Measurements from ENCODE around the gene SPON1. TPM values are rescaled to one million over a fixed set of nuclear protein-coding genes. Genes with fewer than 3 reads are reported as not detected.
"Not testable (repeated sequence)": the region's sequence is repeated elsewhere in the genome, so short reads cannot be mapped to it uniquely, and the experiment has no call there.

The SPON1 gene
- total and polyA plus RNA-seq, 4 donors = 0.72 to 4.9 (median 1.2) TPM

DNA sequence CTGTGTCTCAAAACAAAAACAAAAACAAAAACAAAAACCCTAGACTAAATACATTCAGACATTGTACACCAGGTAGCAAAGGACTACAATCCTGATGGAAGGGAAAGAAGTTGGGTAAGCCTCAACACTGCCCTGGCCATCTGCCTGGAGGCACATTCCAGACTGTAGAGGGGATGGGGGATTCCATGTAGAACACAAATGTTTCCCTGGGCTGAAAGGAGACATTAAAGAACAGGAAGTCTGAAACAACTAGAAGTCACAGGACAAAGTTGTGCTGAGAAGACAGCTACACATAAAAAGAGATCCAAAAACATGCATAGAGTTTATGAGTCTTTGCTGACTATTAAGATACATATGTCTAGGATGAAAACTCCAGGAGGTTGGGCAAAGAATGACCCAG lies 312.6 kb downstream of the SPON1 start (continued):
- TF ChIP-seq, protein P1, sequence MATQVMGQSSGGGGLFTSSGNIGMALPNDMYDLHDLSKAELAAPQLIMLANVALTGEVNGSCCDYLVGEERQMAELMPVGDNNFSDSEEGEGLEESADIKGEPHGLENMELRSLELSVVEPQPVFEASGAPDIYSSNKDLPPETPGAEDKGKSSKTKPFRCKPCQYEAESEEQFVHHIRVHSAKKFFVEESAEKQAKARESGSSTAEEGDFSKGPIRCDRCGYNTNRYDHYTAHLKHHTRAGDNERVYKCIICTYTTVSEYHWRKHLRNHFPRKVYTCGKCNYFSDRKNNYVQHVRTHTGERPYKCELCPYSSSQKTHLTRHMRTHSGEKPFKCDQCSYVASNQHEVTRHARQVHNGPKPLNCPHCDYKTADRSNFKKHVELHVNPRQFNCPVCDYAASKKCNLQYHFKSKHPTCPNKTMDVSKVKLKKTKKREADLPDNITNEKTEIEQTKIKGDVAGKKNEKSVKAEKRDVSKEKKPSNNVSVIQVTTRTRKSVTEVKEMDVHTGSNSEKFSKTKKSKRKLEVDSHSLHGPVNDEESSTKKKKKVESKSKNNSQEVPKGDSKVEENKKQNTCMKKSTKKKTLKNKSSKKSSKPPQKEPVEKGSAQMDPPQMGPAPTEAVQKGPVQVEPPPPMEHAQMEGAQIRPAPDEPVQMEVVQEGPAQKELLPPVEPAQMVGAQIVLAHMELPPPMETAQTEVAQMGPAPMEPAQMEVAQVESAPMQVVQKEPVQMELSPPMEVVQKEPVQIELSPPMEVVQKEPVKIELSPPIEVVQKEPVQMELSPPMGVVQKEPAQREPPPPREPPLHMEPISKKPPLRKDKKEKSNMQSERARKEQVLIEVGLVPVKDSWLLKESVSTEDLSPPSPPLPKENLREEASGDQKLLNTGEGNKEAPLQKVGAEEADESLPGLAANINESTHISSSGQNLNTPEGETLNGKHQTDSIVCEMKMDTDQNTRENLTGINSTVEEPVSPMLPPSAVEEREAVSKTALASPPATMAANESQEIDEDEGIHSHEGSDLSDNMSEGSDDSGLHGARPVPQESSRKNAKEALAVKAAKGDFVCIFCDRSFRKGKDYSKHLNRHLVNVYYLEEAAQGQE (IDR thresholded peaks at IDR 0.05) = no peak
- TF ChIP-seq, protein P2, sequence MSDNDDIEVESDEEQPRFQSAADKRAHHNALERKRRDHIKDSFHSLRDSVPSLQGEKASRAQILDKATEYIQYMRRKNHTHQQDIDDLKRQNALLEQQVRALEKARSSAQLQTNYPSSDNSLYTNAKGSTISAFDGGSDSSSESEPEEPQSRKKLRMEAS (IDR thresholded peaks at IDR 0.05) = no peak
- TF ChIP-seq SP1 (IDR thresholded peaks at IDR 0.05) = no peak
- TF ChIP-seq FOXA2 (IDR thresholded peaks at IDR 0.05) = no peak
- TF ChIP-seq, protein P3, sequence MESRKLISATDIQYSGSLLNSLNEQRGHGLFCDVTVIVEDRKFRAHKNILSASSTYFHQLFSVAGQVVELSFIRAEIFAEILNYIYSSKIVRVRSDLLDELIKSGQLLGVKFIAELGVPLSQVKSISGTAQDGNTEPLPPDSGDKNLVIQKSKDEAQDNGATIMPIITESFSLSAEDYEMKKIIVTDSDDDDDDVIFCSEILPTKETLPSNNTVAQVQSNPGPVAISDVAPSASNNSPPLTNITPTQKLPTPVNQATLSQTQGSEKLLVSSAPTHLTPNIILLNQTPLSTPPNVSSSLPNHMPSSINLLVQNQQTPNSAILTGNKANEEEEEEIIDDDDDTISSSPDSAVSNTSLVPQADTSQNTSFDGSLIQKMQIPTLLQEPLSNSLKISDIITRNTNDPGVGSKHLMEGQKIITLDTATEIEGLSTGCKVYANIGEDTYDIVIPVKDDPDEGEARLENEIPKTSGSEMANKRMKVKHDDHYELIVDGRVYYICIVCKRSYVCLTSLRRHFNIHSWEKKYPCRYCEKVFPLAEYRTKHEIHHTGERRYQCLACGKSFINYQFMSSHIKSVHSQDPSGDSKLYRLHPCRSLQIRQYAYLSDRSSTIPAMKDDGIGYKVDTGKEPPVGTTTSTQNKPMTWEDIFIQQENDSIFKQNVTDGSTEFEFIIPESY (IDR thresholded peaks at IDR 0.05) = no peak

DNA sequence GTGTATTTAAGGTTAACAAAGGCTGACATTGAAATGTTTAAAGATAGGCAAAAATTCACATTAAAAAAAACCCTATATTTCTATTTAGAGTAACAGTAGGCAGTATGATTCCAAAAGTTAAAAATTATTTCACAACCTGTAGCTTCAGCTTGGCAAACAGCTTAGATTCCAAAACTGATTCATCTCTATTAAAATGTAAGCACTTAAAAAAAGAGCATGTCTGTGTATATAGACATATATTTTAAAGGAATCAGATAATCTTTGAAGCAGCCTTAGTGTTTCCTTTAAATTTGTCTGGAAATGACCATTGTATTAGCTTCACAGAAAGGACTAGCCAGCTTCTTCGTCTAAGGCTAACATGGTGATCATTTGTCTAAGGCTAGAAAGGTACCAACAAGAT lies 316.3 kb downstream of the SPON1 start:
- H3K9me3 ChIP-seq (ENCODE audit: control insufficient read depth in 4 of 4, low read length in 3 of 4); DNase-seq (ENCODE audit: low spot score); H3K36me3 ChIP-seq (ENCODE audit: control insufficient read depth in 4 of 4, insufficient read depth in 3 of 4, low read depth in 1 of 4, low read length in 3 of 4); H3K27me3 ChIP-seq (ENCODE audit: control insufficient read depth in 4 of 4, insufficient read depth in 4 of 4, low read length in 3 of 4); H3K4me1 ChIP-seq (ENCODE audit: control insufficient read depth in 4 of 4, insufficient read depth in 4 of 4, low read length in 3 of 4); H3K27ac ChIP-seq (ENCODE audit: low read depth in 1 of 2, low read length in 2 of 2); H3K9ac ChIP-seq (ENCODE audit: low read depth in 1 of 2, low read length in 2 of 2); H3K4me3 ChIP-seq (ENCODE audit: low read depth in 1 of 3, low read length in 3 of 3): not testable (repeated sequence)
- 97% methylated on average over 1 of the region's 1 CpG for WGBS

DNA sequence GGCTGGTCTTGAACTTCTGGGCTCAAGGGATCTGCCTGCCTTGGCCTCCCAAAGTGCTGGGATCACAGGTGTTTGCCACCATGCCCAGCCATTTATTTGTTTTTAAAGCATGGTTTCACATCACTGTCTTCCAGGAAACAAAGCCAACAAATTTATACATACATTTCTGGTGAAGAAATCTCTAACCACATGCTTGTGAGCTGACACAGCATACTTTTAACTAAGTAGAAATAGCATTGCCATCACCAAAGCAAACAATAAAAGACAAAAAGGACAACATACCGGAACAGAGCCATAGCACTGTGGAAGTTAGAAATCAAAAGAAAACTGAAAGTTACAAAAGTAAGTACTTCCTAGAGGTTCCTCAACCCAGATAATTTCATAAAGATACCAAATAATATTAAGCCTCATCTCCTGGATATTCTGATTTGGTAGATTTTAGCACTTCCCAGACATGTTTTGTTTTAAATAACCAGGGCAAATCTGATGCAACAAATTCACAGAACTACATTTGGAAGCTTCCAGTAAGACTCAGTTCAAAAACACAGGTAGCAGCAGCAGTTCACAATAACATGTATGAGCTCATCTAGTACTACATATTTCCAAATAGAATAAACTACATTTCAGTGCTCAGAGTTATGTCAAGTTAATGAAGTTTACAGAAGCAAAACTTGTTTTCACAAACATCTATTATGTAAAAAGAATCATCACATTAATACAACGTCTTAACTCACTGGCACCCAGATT lies 325.8 kb downstream of the SPON1 start:
- H3K36me3 ChIP-seq (ENCODE audit: control insufficient read depth in 4 of 4, insufficient read depth in 3 of 4, low read depth in 1 of 4, low read length in 3 of 4) = peaks cover 0 to 7% (median 0%) of the 10 kb centered on the region in 4 donors
- TF ChIP-seq HNF4A (conservative IDR thresholded peaks at IDR 0.05) = no peak
- peak in 1 of 2 donors; percentile 4 for TF ChIP-seq RXRA (IDR thresholded peaks at IDR 0.05)
- TF ChIP-seq, protein P4, sequence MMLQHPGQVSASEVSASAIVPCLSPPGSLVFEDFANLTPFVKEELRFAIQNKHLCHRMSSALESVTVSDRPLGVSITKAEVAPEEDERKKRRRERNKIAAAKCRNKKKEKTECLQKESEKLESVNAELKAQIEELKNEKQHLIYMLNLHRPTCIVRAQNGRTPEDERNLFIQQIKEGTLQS (IDR thresholded peaks at IDR 0.05) = no peak
- peak overlapping the region; percentile 29 to 64 for H3K27ac ChIP-seq (ENCODE audit: low read depth in 1 of 2, low read length in 2 of 2)
- H3K4me3 ChIP-seq (ENCODE audit: low read depth in 1 of 3, low read length in 3 of 3) = no peak overlapping the region
- no peak overlapping the region for H3K9ac ChIP-seq (ENCODE audit: low read depth in 1 of 2, low read length in 2 of 2)
- no peaks in the 10 kb centered on the region for H3K9me3 ChIP-seq (ENCODE audit: control insufficient read depth in 4 of 4, low read length in 3 of 4)
- peaks cover 0 to 6% (median 2%) of the 10 kb centered on the region in 4 donors for H3K4me1 ChIP-seq (ENCODE audit: control insufficient read depth in 4 of 4, insufficient read depth in 4 of 4, low read length in 3 of 4)
- 55% methylated on average over 2 of the region's 2 CpGs for WGBS
- DNase-seq (ENCODE audit: low spot score) = no peak
- no peaks in the 10 kb centered on the region for H3K27me3 ChIP-seq (ENCODE audit: control insufficient read depth in 4 of 4, insufficient read depth in 4 of 4, low read length in 3 of 4)

DNA sequence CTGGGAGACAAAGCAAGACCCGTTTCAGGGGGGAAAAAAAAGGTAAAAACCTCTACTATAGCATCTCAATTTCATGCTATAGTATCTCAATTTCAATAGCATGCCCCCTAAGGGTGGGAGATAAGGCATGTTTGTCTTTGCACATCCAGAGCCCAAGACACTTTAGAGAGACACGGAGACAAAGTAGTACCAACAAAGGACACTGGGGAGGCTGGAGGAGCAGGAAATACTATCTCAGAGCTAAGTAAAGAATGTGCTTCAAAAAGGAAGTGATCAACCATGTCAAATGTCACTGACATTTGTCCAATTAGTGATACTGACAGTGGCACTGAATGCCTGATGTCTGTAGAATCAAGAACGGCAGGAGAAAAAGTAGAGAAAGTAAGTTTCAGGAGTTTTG lies 327.9 kb downstream of the SPON1 start:
- Histone ChIP-seq H3K27ac (ENCODE audit: low read depth in 1 of 2, low read length in 2 of 2) (no peak overlapping the region), H3K36me3 (ENCODE audit: control insufficient read depth in 4 of 4, insufficient read depth in 3 of 4, low read depth in 1 of 4, low read length in 3 of 4) (peaks cover 0 to 7% (median 0%) of the 10 kb centered on the region in 4 donors), H3K9ac (ENCODE audit: low read depth in 1 of 2, low read length in 2 of 2) (no peak overlapping the region), H3K27me3 (ENCODE audit: control insufficient read depth in 4 of 4, insufficient read depth in 4 of 4, low read length in 3 of 4) (no peaks in the 10 kb centered on the region), H3K4me1 (ENCODE audit: control insufficient read depth in 4 of 4, insufficient read depth in 4 of 4, low read length in 3 of 4) (peaks cover 0 to 6% (median 2%) of the 10 kb centered on the region in 4 donors), H3K9me3 (ENCODE audit: control insufficient read depth in 4 of 4, low read length in 3 of 4) (no peaks in the 10 kb centered on the region), H3K4me3 (ENCODE audit: low read depth in 1 of 3, low read length in 3 of 3) (no peak overlapping the region)
- DNase-seq (ENCODE audit: low spot score) = no peak
- 86% methylated on average over 3 of the region's 3 CpGs for WGBS
- TF ChIP-seq GABPA (IDR thresholded peaks at IDR 0.05 in 1 of 2, conservative IDR thresholded peaks at IDR 0.05 in 1 of 2) = no peak
- no peak for TF ChIP-seq RAD21 (IDR thresholded peaks at IDR 0.05)
- no peak for TF ChIP-seq HNF4A (conservative IDR thresholded peaks at IDR 0.05)
